ENCODE measurements around the gene DAAM2.

DNA sequence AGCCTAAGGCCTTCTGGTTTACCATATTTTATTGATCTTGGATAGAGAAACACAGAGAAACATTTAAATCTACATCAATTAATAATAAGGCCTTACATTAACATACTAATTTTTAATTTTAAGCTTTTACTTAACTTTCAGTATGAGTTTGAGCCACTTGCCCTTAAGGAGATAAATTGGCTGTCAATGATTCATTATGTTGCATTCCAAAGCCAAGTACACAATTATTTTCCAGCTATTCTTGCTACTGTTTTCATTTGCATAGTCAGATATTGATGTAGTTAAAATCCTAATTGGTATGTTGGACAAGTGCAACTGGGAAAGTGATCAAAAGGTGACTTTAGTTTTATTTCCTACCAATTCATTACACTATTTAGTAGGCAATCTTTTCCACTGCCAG, 83.9 kb downstream of the DAAM2 start:
- TF ChIP-seq, protein P1, sequence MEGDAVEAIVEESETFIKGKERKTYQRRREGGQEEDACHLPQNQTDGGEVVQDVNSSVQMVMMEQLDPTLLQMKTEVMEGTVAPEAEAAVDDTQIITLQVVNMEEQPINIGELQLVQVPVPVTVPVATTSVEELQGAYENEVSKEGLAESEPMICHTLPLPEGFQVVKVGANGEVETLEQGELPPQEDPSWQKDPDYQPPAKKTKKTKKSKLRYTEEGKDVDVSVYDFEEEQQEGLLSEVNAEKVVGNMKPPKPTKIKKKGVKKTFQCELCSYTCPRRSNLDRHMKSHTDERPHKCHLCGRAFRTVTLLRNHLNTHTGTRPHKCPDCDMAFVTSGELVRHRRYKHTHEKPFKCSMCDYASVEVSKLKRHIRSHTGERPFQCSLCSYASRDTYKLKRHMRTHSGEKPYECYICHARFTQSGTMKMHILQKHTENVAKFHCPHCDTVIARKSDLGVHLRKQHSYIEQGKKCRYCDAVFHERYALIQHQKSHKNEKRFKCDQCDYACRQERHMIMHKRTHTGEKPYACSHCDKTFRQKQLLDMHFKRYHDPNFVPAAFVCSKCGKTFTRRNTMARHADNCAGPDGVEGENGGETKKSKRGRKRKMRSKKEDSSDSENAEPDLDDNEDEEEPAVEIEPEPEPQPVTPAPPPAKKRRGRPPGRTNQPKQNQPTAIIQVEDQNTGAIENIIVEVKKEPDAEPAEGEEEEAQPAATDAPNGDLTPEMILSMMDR (conservative IDR thresholded peaks at IDR 0.05; ENCODE audit: low read length): no peak
- TF ChIP-seq EZH2phosphoT487 (IDR thresholded peaks at IDR 0.05; ENCODE audit: borderline replicate concordance): no peak

Measured in Loucy (cell line).